ENCODE results near the gene SLC39A1. TPM values are rescaled to one million over a fixed set of nuclear protein-coding genes. Genes with fewer than 3 reads are reported as not detected.

SLC39A1 gene
- total and polyA plus RNA-seq, 2 donors (not counting 3 experiments of a cell fraction or from before 2014, with no cell fraction given) = 75.8 to 98.0 TPM

DNA sequence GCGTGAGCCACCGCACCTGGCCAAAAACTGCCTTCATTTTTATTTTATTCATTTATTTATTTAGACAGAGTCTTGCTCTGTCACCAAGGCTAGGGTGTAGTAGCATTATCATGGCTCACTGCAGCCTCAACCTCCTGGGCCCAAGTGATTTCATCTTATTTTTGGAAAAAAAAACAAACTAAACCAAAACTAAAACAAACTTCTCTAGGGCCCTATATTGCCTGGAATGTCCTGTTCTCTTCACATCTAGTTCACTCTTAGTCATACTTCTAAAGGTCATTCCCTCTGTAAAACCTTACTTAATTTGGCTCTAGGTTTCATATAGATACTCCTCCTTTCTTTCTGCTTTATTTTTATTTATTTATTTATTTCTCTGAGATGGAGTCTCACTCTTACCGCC lies 42.8 kb upstream of the SLC39A1 start:
- H3K79me2 ChIP-seq (ENCODE audit: control insufficient read depth, insufficient read depth, low read length) = no peaks in the 10 kb centered on the region
- no peaks in the 10 kb centered on the region for H3K27me3 ChIP-seq (ENCODE audit: control insufficient read depth in 2 of 2, insufficient read depth in 2 of 2, low read length in 2 of 2)
- DNase-seq (ENCODE audit: low read depth, low spot score) (no peak), FAIRE-seq (no peak)
- no peaks in the 10 kb centered on the region for H3K4me1 ChIP-seq (ENCODE audit: control insufficient read depth, extremely low read depth, insufficient read depth, low read length)
- intact Hi-C loops (cut with micrococcal nuclease) (no loop called here), dilution Hi-C loops (cut with MboI; ENCODE audit: extremely low pct_ligation_motif_present, low sequenced_read_pairs) (no loop called here)
- H4K20me1 ChIP-seq (replicated peaks; ENCODE audit: control insufficient read depth, extremely low read depth, insufficient read depth, low read length) = no peaks in the 10 kb centered on the region
- no peaks in the 10 kb centered on the region for H3K9me1 ChIP-seq (replicated peaks; ENCODE audit: control insufficient read depth, extremely low read depth, insufficient read depth, low read length)
- no peaks in the 10 kb centered on the region for H3K36me3 ChIP-seq (ENCODE audit: control insufficient read depth in 2 of 2, extremely low read depth in 1 of 2, insufficient read depth in 2 of 2, low read length in 2 of 2)
- no peak overlapping the region for H3K9ac ChIP-seq (replicated peaks; ENCODE audit: extremely low read depth, insufficient read depth, low read length)
- ChIA-PET POLR2A (no interaction called here), CTCF (no interaction called here)
- no peak overlapping the region for H3K27ac ChIP-seq (ENCODE audit: insufficient read depth, low read depth, low read length)
- H3K4me2 ChIP-seq (ENCODE audit: insufficient read depth, low read length) = no peak overlapping the region
- H2AFZ ChIP-seq (ENCODE audit: low read depth, low read length) = no peak overlapping the region
- TF ChIP-seq POLR2AphosphoS5 (IDR thresholded peaks at IDR 0.05; ENCODE audit: insufficient read depth, low read depth, low read length) (no peak), POLR2A (IDR thresholded peaks at IDR 0.05; ENCODE audit: low read depth, low read length) (no peak), MYC (IDR thresholded peaks at IDR 0.05; ENCODE audit: low read depth, low read length) (no peak), FOS (IDR thresholded peaks at IDR 0.05; ENCODE audit: borderline replicate concordance, insufficient read depth, low read length) (no peak), GATA2 (IDR thresholded peaks at IDR 0.05; ENCODE audit: insufficient read depth, insufficient read length, low read depth, low read length) (no peak), EZH2 (IDR thresholded peaks at IDR 0.05; ENCODE audit: borderline replicate concordance, low read depth, low read length, severe bottlenecking) (no peak), JUN (IDR thresholded peaks at IDR 0.05; ENCODE audit: borderline replicate concordance, insufficient read depth, insufficient read length, low read depth) (no peak)
- TF ChIP-seq, protein P1, sequence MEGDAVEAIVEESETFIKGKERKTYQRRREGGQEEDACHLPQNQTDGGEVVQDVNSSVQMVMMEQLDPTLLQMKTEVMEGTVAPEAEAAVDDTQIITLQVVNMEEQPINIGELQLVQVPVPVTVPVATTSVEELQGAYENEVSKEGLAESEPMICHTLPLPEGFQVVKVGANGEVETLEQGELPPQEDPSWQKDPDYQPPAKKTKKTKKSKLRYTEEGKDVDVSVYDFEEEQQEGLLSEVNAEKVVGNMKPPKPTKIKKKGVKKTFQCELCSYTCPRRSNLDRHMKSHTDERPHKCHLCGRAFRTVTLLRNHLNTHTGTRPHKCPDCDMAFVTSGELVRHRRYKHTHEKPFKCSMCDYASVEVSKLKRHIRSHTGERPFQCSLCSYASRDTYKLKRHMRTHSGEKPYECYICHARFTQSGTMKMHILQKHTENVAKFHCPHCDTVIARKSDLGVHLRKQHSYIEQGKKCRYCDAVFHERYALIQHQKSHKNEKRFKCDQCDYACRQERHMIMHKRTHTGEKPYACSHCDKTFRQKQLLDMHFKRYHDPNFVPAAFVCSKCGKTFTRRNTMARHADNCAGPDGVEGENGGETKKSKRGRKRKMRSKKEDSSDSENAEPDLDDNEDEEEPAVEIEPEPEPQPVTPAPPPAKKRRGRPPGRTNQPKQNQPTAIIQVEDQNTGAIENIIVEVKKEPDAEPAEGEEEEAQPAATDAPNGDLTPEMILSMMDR (IDR thresholded peaks at IDR 0.05; ENCODE audit: extremely low read depth in 1 of 2, insufficient read depth in 1 of 2, low read depth in 1 of 2, low read length in 2 of 2) = no peak
- TF ChIP-seq, protein P2, sequence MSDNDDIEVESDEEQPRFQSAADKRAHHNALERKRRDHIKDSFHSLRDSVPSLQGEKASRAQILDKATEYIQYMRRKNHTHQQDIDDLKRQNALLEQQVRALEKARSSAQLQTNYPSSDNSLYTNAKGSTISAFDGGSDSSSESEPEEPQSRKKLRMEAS (IDR thresholded peaks at IDR 0.05; ENCODE audit: insufficient read depth, insufficient read length) = no peak
- no peaks in the 10 kb centered on the region for H3K9me3 ChIP-seq (replicated peaks; ENCODE audit: control insufficient read depth, insufficient read depth, low read length)
- H3K4me3 ChIP-seq (replicated peaks in 1 of 3; ENCODE audit: insufficient read depth in 1 of 3, low read depth in 1 of 3, low read length in 3 of 3) = no peak overlapping the region
- no TSS peak for BruUV-seq (replicated peaks)
